ENCODE data around the gene FGL2. TPM values are rescaled to one million over a fixed set of nuclear protein-coding genes. Genes with fewer than 3 reads are reported as not detected.
A peak's percentile ranks its signal among the peaks of the same experiment; 100 is the strongest.

The FGL2 gene
- total and polyA plus RNA-seq, 2 of the 4 experiments (the other 2 are of a cell fraction), result 0.32 to 1.3 TPM

- Histone ChIP-seq H3K4me3 (ENCODE audit: insufficient read depth, low read depth, low read length) (no peak overlapping the region), H3K27ac (ENCODE audit: insufficient read depth, low read length) (peak overlapping the region; percentile 85; the same call in 1 of the 2 replicates), H3K4ac (ENCODE audit: low read depth, low read length) (peak overlapping the region; percentile 91), H3K79me1 (ENCODE audit: low read depth in 1 of 2, low read length in 2 of 2) (0 out of 4 replicates have a peak, but pooled peaks cover 0 to 3% of the 10 kb centered on the region in 2 experiments), H3K4me2 (ENCODE audit: low read depth, low read length) (no peak overlapping the region), H3K18ac (ENCODE audit: low read depth, low read length) (peak overlapping the region; percentile 88), H3K9ac (ENCODE audit: low read depth, low read length) (no peak overlapping the region), H3K14ac (replicated peaks; ENCODE audit: low read depth, low read length) (peak overlapping the region; percentile 94; the same call in 1 of the 2 replicates), H2BK15ac (ENCODE audit: low read depth, low read length) (peak overlapping the region; percentile 95; the same call in 2 of the 3 replicates), H3K4me1 (ENCODE audit: control insufficient read depth, insufficient read depth, low read length) (peaks cover 10% of the 10 kb centered on the region), H4K8ac (ENCODE audit: low read depth in 2 of 2, low read length in 2 of 2) (peak overlapping the region; percentile 15 to 86; a peak in 2 of 4 replicates), H3K56ac (ENCODE audit: extremely low read depth, insufficient read depth, low read length) (no peak overlapping the region), H2BK120ac (ENCODE audit: low read depth, low read length) (peak overlapping the region; percentile 90), H3K36me3 (ENCODE audit: control insufficient read depth, insufficient read depth, low read length) (no peaks in the 10 kb centered on the region), H3K9me3 (ENCODE audit: control insufficient read depth, insufficient read depth, low read length) (no peaks in the 10 kb centered on the region), H3K27me3 (ENCODE audit: control insufficient read depth, insufficient read depth, low read length) (no peaks in the 10 kb centered on the region), H3K23ac (ENCODE audit: low read depth, low read length) (peak overlapping the region; percentile 82; the same call in 1 of the 2 replicates), H4K91ac (ENCODE audit: insufficient read depth, low read depth, low read length) (peak overlapping the region; percentile 94), H2BK20ac (ENCODE audit: low read depth, low read length) (peak overlapping the region; percentile 93), H3K9me1 (ENCODE audit: insufficient read depth, low read length) (peaks cover 5% of the 10 kb centered on the region; the same call in 1 of the 2 replicates), H2AK5ac (ENCODE audit: low read depth, low read length) (peak overlapping the region; percentile 94), H4K5ac (ENCODE audit: low read depth, low read length) (peak overlapping the region; percentile 94), H4K20me1 (ENCODE audit: insufficient read depth, low read length) (no peaks in the 10 kb centered on the region), H2AK9ac (replicated peaks; ENCODE audit: low read depth, low read length, poor library complexity) (no peak overlapping the region), H2AFZ (replicated peaks; ENCODE audit: low read length, poor library complexity) (no peak overlapping the region), H2BK5ac (ENCODE audit: low read depth, low read length, poor library complexity, severe bottlenecking) (peak overlapping the region; percentile 49)
- no peak for DNase-seq
- TF ChIP-seq MAFK (IDR thresholded peaks at IDR 0.05; ENCODE audit: low read depth, low read length), result no peak
- TF ChIP-seq RCOR1 (IDR thresholded peaks at IDR 0.05; ENCODE audit: insufficient replicate concordance, low read length), result no peak
- no peak for TF ChIP-seq POLR2A (IDR thresholded peaks at IDR 0.05; ENCODE audit: low read depth, low read length)
- TF ChIP-seq RAD21 (IDR thresholded peaks at IDR 0.05; ENCODE audit: low read length), result no peak
- TF ChIP-seq CHD1 (IDR thresholded peaks at IDR 0.05; ENCODE audit: low read depth, low read length), result no peak
- no peak for TF ChIP-seq NFE2L2 (IDR thresholded peaks at IDR 0.05; ENCODE audit: low read depth, low read length)
- no peak for TF ChIP-seq RFX5 (IDR thresholded peaks at IDR 0.05; ENCODE audit: low read depth, low read length)
- TF ChIP-seq ELK1 (IDR thresholded peaks at IDR 0.05; ENCODE audit: borderline replicate concordance, low read depth, low read length), result no peak
- TF ChIP-seq CEBPB (IDR thresholded peaks at IDR 0.05; ENCODE audit: low read depth, low read length), result no peak
- TF ChIP-seq CTCF (conservative IDR thresholded peaks at IDR 0.05; ENCODE audit: low read depth, low read length), result no peak
- BruUV-seq (replicated peaks), result no TSS peak
- POLR2A ChIA-PET (ENCODE audit: unreplicated experiment), result no interaction called here
- dilution Hi-C loops (cut with HindIII; ENCODE audit: low sequenced_read_pairs, unreplicated experiment), result no loop called here
- no CpG with 5 or more reads among the region's 1 CpG for WGBS, 2 experiments (ENCODE audit: extremely low coverage in 2 of 2, insufficient read length in 1 of 2)
- ATAC-seq (ENCODE audit: low read depth), result no peak
- in situ Hi-C loops (cut with MboI; ENCODE audit: low sequenced_read_pairs), result no loop called here
- intact Hi-C loops (cut with micrococcal nuclease), result no loop called here
- CTCF ChIA-PET, result no interaction called here
Measured at GRCh38 chr7:77157446-77157845, 42.2 kb downstream of the FGL2 start.

Data from IMR-90 (cell line).